Epithelial cell of esophagus (primary cell): ENCODE results near the gene TMED4.
A peak's percentile ranks its signal among the peaks of the same experiment; 100 is the strongest.
"Not testable (repeated sequence)": the region's sequence is repeated elsewhere in the genome, so short reads cannot be mapped to it uniquely, and the experiment has no call there.

Experiments
- DNase-seq: peaks from one replicate; pipeline ENCODE4 v3.0.0; 2010; ENCODE audit warnings: low read depth
- H3K4me3 ChIP-seq: 2 replicates; pipeline ENCODE4 v1.5.1; 2011; ENCODE audit warnings: mild to moderate bottlenecking, low read length, control low read depth
- TF ChIP-seq, protein P1 (sequence below): IDR thresholded peaks from 2 replicates; pipeline ENCODE4 v1.5.1; 2011; ENCODE audit warnings: low read depth, mild to moderate bottlenecking, low read length, control low read depth, inconsistent platforms; ENCODE audit not compliant: insufficient read depth; ENCODE audit errors: missing control alignments

The TMED4 gene

DNA sequence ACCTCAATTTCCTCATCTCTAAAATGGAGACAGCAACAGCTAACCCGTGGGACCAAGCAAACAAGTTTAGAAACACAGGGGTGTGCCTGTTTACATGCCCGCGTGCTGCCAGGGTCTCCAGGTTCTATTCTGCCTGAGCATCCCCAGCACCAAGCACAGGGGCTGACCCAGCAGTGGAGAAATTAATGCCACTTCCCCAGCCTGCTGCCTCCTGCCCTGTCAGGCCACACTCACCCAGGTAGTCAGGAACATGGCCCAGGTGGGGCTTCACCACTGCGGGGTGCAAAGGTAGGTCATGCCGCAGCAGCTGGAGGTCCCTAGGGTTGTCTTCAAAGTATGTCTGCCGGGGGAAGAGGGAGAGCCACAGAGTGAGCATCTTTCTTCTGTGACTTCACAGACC lies 14.1 kb downstream of the TMED4 start:
- no peak overlapping the region for H3K4me3 ChIP-seq
- DNase-seq: no peak
- TF ChIP-seq, protein P1, sequence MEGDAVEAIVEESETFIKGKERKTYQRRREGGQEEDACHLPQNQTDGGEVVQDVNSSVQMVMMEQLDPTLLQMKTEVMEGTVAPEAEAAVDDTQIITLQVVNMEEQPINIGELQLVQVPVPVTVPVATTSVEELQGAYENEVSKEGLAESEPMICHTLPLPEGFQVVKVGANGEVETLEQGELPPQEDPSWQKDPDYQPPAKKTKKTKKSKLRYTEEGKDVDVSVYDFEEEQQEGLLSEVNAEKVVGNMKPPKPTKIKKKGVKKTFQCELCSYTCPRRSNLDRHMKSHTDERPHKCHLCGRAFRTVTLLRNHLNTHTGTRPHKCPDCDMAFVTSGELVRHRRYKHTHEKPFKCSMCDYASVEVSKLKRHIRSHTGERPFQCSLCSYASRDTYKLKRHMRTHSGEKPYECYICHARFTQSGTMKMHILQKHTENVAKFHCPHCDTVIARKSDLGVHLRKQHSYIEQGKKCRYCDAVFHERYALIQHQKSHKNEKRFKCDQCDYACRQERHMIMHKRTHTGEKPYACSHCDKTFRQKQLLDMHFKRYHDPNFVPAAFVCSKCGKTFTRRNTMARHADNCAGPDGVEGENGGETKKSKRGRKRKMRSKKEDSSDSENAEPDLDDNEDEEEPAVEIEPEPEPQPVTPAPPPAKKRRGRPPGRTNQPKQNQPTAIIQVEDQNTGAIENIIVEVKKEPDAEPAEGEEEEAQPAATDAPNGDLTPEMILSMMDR: no peak

DNA sequence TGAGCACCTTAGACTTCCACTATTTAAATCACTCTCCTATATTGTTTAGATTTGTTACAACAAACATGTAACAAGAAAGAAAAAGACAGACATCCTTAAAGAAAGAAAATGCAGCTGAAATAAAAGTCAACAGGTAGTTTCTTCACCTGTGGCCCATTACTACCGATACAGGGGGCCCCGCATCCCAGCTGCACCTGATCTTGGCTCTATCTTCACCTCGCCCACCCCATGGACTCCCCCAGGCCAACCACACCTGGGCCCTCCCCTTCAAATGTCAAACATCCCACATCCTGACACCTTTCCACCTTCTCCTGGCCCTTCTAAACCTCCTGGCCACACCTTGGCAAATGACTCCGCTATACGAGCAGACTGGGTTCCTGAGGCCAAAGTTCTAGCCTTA lies 15.4 kb downstream of the TMED4 start:
- no peak overlapping the region for H3K4me3 ChIP-seq
- TF ChIP-seq, protein P1: no peak
- DNase-seq: no peak

DNA sequence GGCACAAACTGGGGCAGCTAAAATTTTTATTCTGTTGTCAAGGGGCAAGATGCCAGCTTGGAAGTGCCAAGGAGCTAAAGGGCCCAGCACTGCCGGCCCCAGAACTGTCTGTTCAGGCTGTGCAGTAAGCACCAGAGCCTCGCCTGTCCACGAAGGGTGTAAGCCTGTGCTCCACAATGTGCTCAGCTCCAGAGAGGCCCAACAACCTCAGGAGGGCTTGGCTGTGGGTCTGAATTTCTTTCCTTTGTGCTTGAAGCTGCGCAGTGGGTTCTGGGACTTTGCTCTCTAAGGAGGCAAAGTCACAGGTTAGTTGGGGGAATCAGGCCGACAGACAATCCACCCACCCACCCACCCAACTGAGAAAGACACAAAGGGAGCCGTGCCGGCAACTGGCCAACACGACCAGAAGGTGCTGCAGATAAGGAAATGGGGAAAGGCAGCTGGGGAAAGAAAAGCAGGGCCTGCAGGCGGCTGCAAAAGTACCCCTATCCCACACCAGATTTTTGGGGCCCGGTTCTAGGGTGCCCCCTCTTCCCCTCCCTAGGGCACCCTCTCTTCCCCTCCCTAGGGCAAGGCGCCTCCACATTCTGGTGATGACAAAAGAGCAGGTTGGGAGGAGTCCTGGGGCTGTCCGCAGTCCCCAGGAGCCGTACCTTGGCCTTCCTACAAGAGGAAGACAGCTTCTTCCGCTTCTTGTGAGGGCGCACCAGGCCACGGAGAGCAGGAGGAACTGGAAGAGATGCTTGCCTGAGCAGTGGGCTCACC lies 16.1 kb downstream of the TMED4 start:
- DNase-seq: no peak
- TF ChIP-seq, protein P1: no peak

DNA sequence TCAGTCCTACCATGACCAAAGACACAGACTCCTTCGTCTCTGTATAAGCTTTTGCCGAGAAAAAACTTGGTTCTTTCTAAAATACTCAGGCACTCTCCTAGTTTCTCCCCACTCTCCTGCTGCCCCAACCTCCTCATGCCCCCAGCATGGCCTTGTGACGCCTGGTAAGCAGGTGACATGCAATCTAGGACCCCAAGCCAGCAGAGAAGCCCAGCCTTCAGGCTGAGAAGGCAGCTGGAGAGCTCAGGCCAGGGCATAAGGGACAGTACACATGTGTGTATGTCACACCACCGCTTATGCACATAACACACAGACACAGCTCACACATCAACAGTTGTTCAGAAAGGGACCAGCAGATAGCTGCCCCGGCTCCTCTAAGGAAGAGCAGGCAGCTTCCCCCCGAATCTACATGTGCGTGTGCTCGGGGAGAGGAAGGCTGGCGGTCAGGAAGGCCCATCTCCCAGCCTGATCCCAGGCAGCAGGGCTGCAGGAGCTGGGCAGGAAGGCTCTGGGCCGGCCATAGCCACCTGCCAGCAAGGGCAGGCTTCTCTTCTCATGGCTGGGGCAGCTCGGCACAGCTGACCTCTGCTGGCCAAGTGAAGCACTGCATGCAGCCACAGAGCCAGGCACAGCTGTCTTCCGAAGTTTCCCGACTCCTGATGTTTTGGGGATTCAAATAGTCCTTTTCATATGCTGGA lies 16.8 kb downstream of the TMED4 start:
- peak; percentile 72 for DNase-seq
- TF ChIP-seq, protein P1: peak; percentile 96
- no peak overlapping the region for H3K4me3 ChIP-seq

More for the DNA sequence above, 16.1 kb downstream of the TMED4 start:
- no peak overlapping the region for H3K4me3 ChIP-seq

DNA sequence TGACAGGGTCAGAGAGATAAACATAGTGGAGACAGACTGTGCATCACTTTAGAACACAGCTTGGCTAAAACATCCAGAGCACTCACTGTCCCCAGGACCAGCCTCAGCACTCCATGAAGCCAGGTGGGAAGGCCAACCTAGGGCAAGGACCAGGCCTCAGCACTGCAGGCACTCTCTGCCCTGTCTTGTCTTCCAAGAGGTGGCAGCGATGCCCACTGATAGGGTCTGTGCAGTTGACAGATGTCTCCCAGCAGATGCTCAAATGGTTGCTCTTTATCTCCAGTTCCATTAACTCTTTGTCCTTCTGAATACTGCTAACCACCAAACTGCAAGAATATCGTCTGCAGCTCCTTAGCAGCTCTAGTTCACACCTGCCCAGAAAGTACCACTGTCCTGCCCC lies 17.4 kb downstream of the TMED4 start:
- no peak overlapping the region for H3K4me3 ChIP-seq
- no peak for DNase-seq
- TF ChIP-seq, protein P1: no peak

DNA sequence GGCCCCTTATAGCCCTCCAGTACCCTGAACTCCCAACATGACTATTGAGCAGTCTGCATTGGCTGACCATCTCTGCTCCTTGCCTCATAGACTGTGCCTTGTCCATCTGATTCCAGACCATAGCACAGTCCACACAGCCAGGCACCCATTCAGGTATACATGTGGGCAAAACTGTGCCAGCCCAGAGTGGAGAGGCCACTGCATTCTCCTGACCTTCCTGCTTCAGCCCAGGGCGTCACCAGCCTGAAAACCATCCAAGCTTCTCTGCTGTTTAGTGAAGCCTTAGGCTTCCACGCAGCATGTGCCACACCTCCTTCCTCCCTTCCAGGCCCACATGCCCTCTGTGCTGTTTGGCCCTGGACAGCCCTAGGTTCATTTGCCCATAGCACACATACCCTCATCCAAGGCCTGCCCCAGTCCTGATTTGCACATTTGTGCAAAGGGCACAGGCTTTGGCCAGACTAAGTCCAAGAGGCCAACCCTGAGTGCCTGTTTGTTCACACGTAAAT lies 18.8 kb downstream of the TMED4 start:
- DNase-seq: no peak
- no peak overlapping the region for H3K4me3 ChIP-seq
- TF ChIP-seq, protein P1: no peak

DNA sequence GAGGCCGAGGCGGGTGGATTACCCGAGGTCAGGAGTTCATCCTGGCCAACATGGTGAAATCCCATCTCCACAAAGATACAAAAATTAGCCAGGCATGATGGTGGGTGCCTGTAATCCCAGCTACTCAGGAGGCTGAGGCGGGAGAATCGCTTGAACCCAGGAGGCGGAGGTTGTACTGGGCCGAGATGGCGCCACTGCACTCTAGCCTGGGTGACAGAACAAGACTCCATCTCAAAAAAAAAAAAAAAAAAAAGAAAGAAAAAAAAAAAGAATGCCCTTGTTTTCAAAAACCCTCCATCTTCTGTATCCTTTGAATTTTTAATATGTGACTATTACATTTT lies 19.4 kb downstream of the TMED4 start:
- DNase-seq, H3K4me3 ChIP-seq: not testable (repeated sequence)
